ENCODE measurements around the gene SUPT20HL1.

DNA sequence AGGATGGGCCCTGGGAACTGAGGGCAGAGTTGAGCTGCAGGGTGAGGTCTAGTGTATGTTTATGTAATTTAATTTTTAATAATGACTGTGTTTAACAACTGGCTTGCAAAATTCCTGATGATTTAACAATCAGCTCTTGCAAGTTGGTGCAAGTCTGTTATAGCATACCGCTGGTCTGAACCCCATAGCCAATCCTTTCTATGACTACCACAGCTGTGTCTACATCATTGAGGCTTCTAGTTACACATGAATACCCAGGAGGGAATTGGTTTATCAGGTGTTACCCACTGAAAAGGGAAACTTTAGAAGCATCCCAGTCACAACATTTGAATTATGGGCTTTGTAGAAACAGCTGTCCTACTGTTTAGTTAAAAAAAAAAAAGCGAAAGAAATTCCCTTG is 38.3 kb downstream of the SUPT20HL1 start:
- TF ChIP-seq, protein P1, sequence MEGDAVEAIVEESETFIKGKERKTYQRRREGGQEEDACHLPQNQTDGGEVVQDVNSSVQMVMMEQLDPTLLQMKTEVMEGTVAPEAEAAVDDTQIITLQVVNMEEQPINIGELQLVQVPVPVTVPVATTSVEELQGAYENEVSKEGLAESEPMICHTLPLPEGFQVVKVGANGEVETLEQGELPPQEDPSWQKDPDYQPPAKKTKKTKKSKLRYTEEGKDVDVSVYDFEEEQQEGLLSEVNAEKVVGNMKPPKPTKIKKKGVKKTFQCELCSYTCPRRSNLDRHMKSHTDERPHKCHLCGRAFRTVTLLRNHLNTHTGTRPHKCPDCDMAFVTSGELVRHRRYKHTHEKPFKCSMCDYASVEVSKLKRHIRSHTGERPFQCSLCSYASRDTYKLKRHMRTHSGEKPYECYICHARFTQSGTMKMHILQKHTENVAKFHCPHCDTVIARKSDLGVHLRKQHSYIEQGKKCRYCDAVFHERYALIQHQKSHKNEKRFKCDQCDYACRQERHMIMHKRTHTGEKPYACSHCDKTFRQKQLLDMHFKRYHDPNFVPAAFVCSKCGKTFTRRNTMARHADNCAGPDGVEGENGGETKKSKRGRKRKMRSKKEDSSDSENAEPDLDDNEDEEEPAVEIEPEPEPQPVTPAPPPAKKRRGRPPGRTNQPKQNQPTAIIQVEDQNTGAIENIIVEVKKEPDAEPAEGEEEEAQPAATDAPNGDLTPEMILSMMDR (IDR thresholded peaks at IDR 0.05): no peak
- TF ChIP-seq ZFX (IDR thresholded peaks at IDR 0.05; ENCODE audit: borderline replicate concordance): no peak

Data from 22Rv1 (cell line).